Mesenteric fat pad (tissue), 1 donor: ENCODE measurements around the gene OR1B1. TPM values are rescaled to one million over a fixed set of nuclear protein-coding genes. Genes with fewer than 3 reads are reported as not detected.
"Not testable (repeated sequence)": the region's sequence is repeated elsewhere in the genome, so short reads cannot be mapped to it uniquely, and the experiment has no call there.

ENCODE experiments used
- DNase-seq: peaks from one replicate; pipeline ENCODE4 v3.0.0-alpha.2; 2020; ENCODE audit warnings: low spot score
- long read RNA-seq: library from polyadenylated mRNA; unstranded; transcript quantifications from one replicate; pipeline ENCODE4 v2.0.0, GENCODE V29; 2020
- total RNA-seq: library from RNA; stranded (reverse); fragmentation: NEBNext Ultra II Directional; extraction: Animal tissue kit (Norgen Biotek cat#: 25700); gene quantifications from one replicate; pipeline ENCODE4 v1.2.1, GENCODE V29; 2021
- donor health status: DM: yes; HTN: yes; CAD: no.

The OR1B1 gene
- not detected for total RNA-seq
- long read RNA-seq = 0 reads

DNA sequence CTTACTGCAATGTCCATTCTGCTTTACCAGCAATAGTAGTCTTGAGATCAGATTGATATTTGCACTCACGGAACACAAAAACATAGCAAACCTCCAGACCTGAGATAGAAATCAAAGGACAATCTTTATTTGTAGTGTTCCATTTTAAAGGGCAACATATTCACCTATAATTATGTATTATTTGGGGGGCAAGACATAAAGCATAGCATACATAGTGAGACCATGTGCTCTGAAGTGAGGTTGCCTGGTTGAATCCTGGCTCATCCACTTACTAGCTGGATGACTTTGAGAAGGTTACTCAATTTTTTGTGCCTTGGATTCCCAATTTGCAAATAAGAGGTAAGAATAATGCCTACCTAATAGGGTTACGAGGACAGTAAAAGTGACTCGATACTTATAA lies at the start of gene OR1B1:
OR1B1 (minus strand) TSS at position 101 of the 400 bp plus-strand sequence.
- DNase-seq = no peak

DNA sequence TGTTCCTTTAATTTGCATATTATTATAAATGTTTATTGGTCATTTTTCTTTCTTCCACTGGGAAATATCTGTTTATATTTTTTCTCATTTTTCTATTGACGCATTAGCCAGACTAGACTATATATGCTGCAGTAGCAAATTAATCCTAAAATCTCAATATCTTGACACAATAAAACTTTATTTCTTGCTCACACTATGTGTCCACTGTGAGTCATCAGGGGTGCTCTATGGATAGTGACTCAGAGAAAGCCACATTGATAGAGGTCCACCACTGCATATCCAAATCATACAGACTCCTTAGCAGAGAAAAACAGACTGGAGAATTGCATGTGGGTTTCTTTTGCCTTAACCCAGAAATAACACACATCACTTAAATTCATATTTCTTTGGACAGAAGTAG lies 38.3 kb upstream of the OR1B1 start:
- DNase-seq = no peak

DNA sequence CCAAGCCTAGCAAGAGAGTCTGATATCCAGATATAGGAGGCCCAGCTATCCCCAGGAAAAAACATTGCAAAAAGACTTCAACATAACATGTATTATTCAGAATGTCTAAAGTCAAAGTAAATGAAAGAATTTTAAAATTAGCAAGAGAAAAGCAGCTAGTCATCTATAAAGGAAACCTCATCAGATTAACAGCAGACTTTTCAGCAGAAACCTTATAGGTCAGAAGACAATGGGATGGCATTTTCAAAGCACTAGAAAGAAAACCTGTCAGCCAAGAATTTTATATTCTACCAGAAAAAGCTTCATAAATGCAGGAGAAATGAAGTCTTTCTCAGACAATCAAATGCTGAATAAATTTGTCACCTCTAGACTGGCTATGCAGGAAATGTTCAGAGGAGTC lies 27.4 kb upstream of the OR1B1 start:
- no peak for DNase-seq

DNA sequence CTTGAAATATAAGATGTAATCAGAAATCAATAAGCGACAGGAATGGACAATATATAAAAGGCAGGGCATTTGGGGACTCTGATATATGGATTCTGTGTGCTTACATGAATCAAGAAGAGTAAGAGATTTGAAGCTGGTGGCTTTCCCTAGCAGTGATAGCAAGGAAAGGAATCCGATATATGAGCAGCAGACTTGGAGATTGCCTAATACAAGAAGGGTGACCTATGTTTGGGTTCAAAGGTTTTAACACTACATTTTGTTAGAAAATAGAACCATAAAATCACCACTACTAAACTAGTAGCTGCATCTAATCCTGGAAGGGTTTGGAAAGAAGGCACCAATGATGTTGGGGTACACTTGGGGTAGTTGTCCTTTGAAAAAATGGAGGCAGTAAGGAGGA lies 15.1 kb upstream of the OR1B1 start:
- no peak for DNase-seq

DNA sequence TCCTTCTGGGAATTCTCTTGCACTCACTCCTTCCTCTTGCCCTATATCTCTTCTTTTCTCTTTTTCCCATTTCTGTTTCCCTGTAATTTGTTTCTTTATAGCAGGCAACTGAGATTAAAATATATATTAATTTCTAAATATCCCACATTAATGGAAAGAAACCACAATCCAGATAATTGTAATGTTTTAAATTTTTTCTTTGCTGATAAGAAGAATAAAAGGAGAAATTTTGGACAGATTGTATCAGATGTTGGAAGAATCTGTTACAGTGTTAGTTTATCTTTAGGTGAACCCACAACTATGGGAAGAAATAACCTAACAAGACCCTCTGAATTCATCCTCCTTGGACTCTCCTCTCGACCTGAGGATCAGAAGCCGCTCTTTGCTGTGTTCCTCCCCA lies 4.0 kb upstream of the OR1B1 start, which contains the start of gene OR1L1:
OR1L1 (plus strand) TSS at position 301 of the 400 bp plus-strand sequence; CDS start at position 301, 0 bp downstream.
- no peak for DNase-seq

DNA sequence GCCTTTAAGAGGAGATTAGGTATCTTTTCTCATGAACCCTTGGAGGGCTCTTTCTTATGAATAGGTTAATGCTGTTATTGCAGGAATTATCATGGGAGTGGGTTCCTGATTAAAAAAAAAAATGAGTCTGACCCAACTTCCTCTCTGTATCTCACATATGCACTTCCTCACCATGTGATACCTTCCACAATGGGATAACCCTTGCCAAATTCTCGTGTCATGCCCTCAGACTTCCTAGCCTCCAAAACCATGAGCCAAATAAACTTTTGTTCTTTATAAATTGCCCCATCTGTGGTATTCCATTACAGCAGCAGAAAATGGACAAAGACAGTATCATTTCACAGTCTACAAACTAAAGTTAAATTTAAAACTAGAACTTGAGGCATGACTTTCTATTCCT lies 1.0 kb downstream of the OR1B1 start:
- no peak for DNase-seq

DNA sequence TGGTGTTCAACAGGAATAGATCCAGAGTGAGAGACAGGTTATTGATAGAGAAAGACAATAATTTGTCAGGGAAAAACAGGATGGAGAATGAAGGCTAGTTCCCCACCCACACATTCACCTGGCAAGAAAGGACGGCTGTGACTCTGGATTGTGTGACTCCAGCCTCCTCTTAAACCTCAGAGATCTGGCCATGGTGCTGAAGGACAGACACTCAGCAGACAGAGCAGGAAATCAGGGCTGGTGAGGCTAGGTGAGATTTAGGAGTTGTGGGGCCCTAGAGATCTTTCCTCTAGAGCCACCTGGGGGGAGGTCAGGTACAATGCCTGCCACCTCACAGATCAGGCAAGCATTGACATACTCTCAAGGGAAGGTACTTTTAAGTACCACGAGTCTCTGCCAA lies 15.2 kb downstream of the OR1B1 start:
- DNase-seq = no peak

DNA sequence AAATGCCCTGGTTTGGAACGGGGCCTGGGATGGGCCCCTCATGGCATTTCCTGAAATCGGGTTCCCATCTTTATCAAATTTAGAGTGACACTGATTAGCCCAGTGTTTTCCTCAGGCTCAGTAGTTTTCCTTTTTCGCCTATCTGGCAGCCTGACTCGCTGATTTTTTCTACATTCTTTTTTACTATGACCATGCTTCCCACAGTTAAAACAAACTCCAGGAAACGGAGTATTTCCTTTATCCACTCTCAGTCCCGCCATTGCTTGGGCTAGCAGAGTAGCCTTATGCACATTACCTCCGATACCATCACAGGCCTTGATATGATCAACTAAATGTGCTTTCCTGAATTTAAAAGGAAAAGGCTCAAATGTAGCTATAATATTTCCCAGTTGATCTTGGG lies 37.4 kb downstream of the OR1B1 start:
- no peak for DNase-seq

DNA sequence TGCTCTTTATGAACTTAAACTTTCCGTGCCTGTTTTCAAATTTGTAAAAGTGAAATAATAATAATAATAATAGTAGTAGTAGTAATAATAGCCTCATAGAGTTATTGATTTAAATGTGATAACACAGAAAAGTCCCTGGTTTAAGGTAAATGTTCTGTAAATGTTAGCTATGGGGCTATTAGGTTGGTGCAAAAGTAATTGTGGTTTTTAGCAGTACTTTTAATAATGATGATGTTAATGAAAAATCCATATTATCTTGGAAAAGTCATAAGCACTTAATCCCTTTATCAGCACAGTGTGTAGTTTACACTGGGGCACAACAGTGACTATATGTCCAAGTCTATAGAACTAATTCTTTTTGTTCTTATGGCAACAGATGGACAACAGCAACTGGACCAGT lies 43.1 kb downstream of the OR1B1 start, which contains the start of gene OR1Q1:
OR1Q1 (plus strand) TSS at position 377 of the 400 bp plus-strand sequence; CDS start at position 377, 0 bp downstream.
- DNase-seq = no peak

DNA sequence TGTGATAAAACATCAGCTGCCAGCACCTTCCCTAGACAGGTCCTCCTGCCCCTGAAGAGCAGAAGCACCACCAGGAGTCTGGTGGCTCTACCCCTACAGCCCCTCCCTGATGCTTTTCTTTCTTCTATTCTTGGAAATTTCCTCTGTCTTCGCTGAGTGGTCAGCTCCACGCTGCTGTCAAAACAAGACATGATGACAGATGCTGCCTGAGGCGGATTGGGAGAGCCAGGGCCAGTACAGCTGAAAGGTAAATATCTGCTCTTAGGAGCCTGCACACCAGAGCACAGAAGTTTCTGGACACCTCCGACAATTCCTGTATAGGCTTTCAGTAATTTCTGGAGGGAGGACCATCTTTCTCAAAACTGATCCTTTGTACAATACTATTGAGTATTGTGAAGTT lies 47.6 kb downstream of the OR1B1 start:
- DNase-seq = no peak

DNA sequence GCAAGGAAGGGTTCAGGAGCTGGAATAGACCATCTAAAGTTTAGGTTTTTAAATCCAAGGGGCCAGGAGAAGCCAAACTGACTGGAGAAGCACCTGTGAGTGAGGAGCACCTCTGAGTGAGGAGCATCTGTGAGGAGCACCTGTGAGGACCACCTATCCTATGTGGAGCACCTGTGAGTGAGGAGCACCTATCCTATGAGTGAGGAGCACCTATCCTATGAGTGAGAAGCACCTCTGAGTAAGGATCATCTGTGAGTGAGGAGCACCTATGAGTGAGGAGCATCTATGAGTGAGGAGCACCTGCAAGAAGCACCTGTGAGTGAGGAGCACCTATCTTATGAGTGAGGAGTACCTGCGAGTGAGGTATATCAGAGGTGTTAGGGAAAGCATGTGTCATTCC lies 50.8 kb downstream of the OR1B1 start:
- no peak for DNase-seq

DNA sequence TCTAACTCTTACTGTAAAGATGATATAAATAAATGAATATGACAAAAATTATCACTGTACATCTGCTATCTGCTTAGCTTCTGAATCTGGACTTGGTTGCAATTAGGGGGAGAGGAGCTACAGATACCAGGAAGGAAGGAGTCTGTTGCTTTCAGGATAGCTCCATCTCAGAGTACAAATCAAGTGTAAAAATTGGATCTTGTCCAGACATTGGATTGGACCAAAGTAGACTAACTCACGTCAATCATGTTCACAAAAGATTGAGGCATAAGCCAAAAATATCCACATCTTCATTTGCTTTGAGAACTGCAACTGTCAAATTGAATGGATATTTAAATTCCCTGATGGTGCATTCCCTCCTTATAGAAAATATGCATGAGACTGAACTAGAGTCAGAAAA lies 51.7 kb downstream of the OR1B1 start:
- DNase-seq = no peak

DNA sequence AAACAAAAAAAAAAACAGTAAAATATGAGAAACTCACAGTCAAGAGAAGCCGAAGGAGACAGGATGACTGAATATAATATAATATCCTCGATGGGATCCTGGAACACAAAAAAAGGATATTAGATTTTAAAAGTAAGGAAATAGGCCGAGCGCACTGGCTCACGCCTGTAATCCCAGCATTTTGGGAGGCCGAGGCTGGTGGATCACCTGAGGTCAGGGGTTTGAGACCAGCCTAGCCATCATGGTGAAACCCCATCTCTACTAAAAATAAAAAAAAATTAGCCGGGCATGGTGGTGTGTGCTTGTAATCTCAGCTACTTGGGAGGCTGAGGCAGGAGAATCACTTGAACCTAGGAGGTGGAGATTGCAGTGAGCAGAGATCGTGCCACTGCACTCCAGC lies 74.1 kb downstream of the OR1B1 start, which contains the start of gene OR1L8:
OR1L8 (minus strand) TSS at position 101 of the 400 bp plus-strand sequence. CDS start 14,907 bp downstream, outside the sequence.
- not testable (repeated sequence) for DNase-seq

DNA sequence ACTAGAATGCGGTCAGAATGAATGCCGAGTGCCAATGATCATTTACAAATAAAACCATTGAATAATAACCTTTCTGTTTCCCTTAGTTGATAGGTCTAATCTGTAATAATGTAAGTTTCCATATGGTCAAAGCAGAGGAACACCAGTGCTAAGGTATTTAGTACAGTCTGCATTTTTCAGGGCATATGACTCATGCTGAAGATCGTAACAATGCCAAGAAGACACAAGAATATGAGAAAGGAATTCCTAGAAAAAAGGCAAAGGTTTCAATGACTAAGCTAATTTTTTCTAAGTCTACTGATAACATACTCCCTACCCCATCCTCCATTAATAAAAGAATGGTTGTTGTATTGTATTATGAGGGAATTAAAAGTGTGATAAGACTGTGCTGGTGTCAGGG lies 77.1 kb downstream of the OR1B1 start:
- no peak for DNase-seq

DNA sequence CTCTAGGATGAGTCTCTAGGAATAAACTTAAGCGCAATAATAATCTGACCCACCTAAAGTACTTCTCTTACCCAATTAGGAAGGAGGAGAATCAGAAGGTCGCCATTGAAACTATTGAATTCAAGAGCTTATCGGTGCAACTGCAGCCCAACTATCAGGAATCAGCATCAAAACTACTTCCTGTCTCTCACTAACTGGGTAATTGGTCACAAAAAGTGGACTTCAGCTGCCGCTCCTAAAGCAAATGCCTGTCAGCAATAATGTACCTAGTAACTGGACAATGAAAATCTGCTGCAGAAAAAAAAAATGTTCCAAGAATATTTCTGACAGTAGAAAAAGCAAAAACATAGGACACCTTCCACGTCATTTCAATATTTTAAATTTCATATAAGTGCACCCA lies 77.6 kb downstream of the OR1B1 start:
- DNase-seq = no peak

Other genes with a start within 250 kb of the OR1B1 start
- gene OR1J1, start 179.7 kb downstream of the OR1B1 start, total RNA-seq = not detected
- not detected for gene OR1J2, start 146.8 kb downstream of the OR1B1 start, total RNA-seq
- not detected for gene OR1J4, start 138.5 kb downstream of the OR1B1 start, total RNA-seq
- gene OR1N1, start 130.3 kb downstream of the OR1B1 start, total RNA-seq = not detected
- not detected for gene OR1N2, start 104.5 kb downstream of the OR1B1 start, total RNA-seq
- not detected for gene OR1L8, start 74.2 kb downstream of the OR1B1 start, total RNA-seq
- gene OR1Q1, start 42.9 kb downstream of the OR1B1 start, total RNA-seq = not detected
- gene OR1L1, start 4.1 kb upstream of the OR1B1 start, total RNA-seq = not detected
- gene OR1L3, start 17.5 kb upstream of the OR1B1 start, total RNA-seq = not detected
- gene OR1L4, start 66.4 kb upstream of the OR1B1 start, total RNA-seq = not detected
- gene OR1L6, start 84.7 kb upstream of the OR1B1 start, total RNA-seq = not detected
- gene OR5C1, start 131.3 kb upstream of the OR1B1 start, total RNA-seq = not detected
- gene OR1K1, start 142.5 kb upstream of the OR1B1 start, total RNA-seq = not detected
- gene PDCL, start 171.0 kb upstream of the OR1B1 start, total RNA-seq = 15.5 TPM
- 40.0 TPM for gene RC3H2, start 247.7 kb upstream of the OR1B1 start, total RNA-seq